ENCODE results near the gene RAB11A. TPM values are rescaled to one million over a fixed set of nuclear protein-coding genes. Genes with fewer than 3 reads are reported as not detected.

RAB11A gene
- total and polyA plus RNA-seq, 9 of the 15 experiments (the other 6 are each of a cell fraction or from before 2014, with no cell fraction given), result 129 to 369 (median 245) TPM

GRCh38 chr15:65862682-65863081 is 6.6 kb upstream of the RAB11A start (continued):
- TF ChIP-seq MNT (conservative IDR thresholded peaks at IDR 0.05), result peak; percentile 96 to 97
- TF ChIP-seq HDAC1 (IDR thresholded peaks at IDR 0.05), result peak in 1 of 2 experiments; percentile 63; a peak in 1 of 4 replicates
- 0 out of 2 replicates have a peak, but pooled peaks have one; percentile 33 for TF ChIP-seq EGR1 (conservative IDR thresholded peaks at IDR 0.05)
- no peak for TF ChIP-seq ZZZ3 (IDR thresholded peaks at IDR 0.05)
- no peak for TF ChIP-seq ZBTB26 (CRISPR knock-in tag; IDR thresholded peaks at IDR 0.05)
- peak; percentile 53 for TF ChIP-seq ZNF384 (IDR thresholded peaks at IDR 0.05; ENCODE audit: low read depth, low read length)
- TF ChIP-seq MXI1 (IDR thresholded peaks at IDR 0.05; ENCODE audit: low read depth, low read length), result peak; percentile 46; the same call in 1 of the 2 replicates

GRCh38 chr15:65863106-65863505 is 6.2 kb upstream of the RAB11A start:
- Histone ChIP-seq H3K27ac (ENCODE audit: extremely low read depth, low read depth, low read length) (peak overlapping the region; percentile 30), H3K36me3 (ENCODE audit: control insufficient read depth, insufficient read depth, low read length) (no peaks in the 10 kb centered on the region), H3K4me3 (no peak overlapping the region), H3K27me3 (ENCODE audit: control insufficient read depth in 2 of 2, insufficient read depth in 2 of 2, low read length in 2 of 2) (no peaks in the 10 kb centered on the region), H3K9me1 (ENCODE audit: control insufficient read depth, insufficient read depth, low read length) (no peaks in the 10 kb centered on the region), H3K79me2 (ENCODE audit: control insufficient read depth, insufficient read depth, low read length) (no peaks in the 10 kb centered on the region), H4K20me1 (replicated peaks; ENCODE audit: control insufficient read depth, insufficient read depth, low read length) (no peaks in the 10 kb centered on the region), H3K9me3 (replicated peaks; ENCODE audit: control insufficient read depth, insufficient read depth, low read depth, low read length) (no peaks in the 10 kb centered on the region), H2AFZ (ENCODE audit: low read depth, low read length) (peak overlapping the region; percentile 85), H3K4me1 (replicated peaks in 1 of 2; ENCODE audit: control insufficient read depth in 2 of 2, insufficient read depth in 2 of 2, low read length in 2 of 2) (peaks cover 3 to 7% of the 10 kb centered on the region in 2 experiments; a peak in 3 of 5 replicates), H3K4me2 (ENCODE audit: insufficient read depth, low read length) (peak overlapping the region; percentile 30; the same call in 1 of the 2 replicates), H3K9ac (ENCODE audit: insufficient read depth in 1 of 2, low read depth in 2 of 2, low read length in 2 of 2) (peak overlapping the region; percentile 15 to 24; a peak in 2 of 4 replicates)
- ChIA-PET CTCF (ENCODE audit: low intra/inter-chr PET ratio) (no interaction called here), POLR2A (interaction anchor here (0.6 to 1.5 kb wide), 9 partner anchors 19 to 985 kb away, joined by 3 to 7 read pairs (median 4); partner anchors contain the start of gene INTS14)
- BruUV-seq (replicated peaks), result no TSS peak
- intact Hi-C loops (cut with micrococcal nuclease) (no loop called here), in situ Hi-C loops (cut with MboI) (loop anchor here (25.0 kb wide), 1 partner anchor 226 kb away; no protein-coding TSS in a partner anchor)
- no peak for DNase-seq (ENCODE audit: extremely low read depth in 1 of 4, low spot score in 3 of 4)
- WGBS (ENCODE audit: insufficient coverage, low coverage, missing lambda C conversion rate), result 87% methylated on average over 6 of the region's 6 CpGs
- FAIRE-seq, result no peak
- TF ChIP-seq RNF2 (IDR thresholded peaks at IDR 0.05) (no peak), CTBP1 (IDR thresholded peaks at IDR 0.05; ENCODE audit: borderline replicate concordance) (0 out of 2 replicates have a peak, but pooled peaks have one; percentile 6), ZNF518B (CRISPR knock-in tag; IDR thresholded peaks at IDR 0.05) (no peak), PKNOX1 (IDR thresholded peaks at IDR 0.05) (0 out of 2 replicates have a peak, but pooled peaks have one; percentile 2), ZNF165 (CRISPR knock-in tag; IDR thresholded peaks at IDR 0.05; ENCODE audit: borderline replicate concordance) (no peak)
- ATAC-seq, result no peak

Data from K562 (cell line).